H9 (cell line): ENCODE measurements around the gene PRPF18. TPM values are rescaled to one million over a fixed set of nuclear protein-coding genes. Genes with fewer than 3 reads are reported as not detected.

Experiments used
- DNase-seq: peaks from one replicate; pipeline ENCODE4 v3.0.0-alpha.2; 2017
- H2AFZ ChIP-seq: one replicate; pipeline ENCODE4 v1.6.1; 2013; ENCODE audit warnings: mild to moderate bottlenecking, low read length, control low read depth, moderate library complexity
- H2AK5ac ChIP-seq: 2 replicates; pipeline ENCODE4 v1.6.1; 2013; ENCODE audit warnings: low read length, control low read depth, mixed read lengths; ENCODE audit not compliant: insufficient read length
- H2BK120ac ChIP-seq: one replicate; pipeline ENCODE4 v1.6.1; 2013; ENCODE audit warnings: low read depth, mild to moderate bottlenecking, low read length, control low read depth, inconsistent platforms; ENCODE audit not compliant: poor library complexity, severe bottlenecking
- H2BK12ac ChIP-seq: 2 replicates; pipeline ENCODE4 v1.6.1; 2013; ENCODE audit warnings: low read length, control low read depth, mixed read lengths, low read depth; ENCODE audit not compliant: insufficient read length
- H2BK15ac ChIP-seq: 2 replicates; pipeline ENCODE4 v1.6.1; 2013; ENCODE audit warnings: low read depth, low read length, control low read depth
- H2BK20ac ChIP-seq: one replicate; pipeline ENCODE4 v1.6.1; 2013; ENCODE audit warnings: low read depth, mild to moderate bottlenecking, low read length, control low read depth, inconsistent platforms; ENCODE audit not compliant: poor library complexity, severe bottlenecking
- H2BK5ac ChIP-seq: 2 replicates; pipeline ENCODE4 v1.6.1; 2013; ENCODE audit warnings: low read length, control low read depth, mixed read lengths; ENCODE audit not compliant: insufficient read length
- H3K14ac ChIP-seq: 2 replicates; pipeline ENCODE4 v1.6.1; 2013; ENCODE audit warnings: low read length, control low read depth; ENCODE audit not compliant: insufficient read depth
- H3K18ac ChIP-seq: 2 replicates; pipeline ENCODE4 v1.6.1; 2013; ENCODE audit warnings: low read depth, mild to moderate bottlenecking, mixed read lengths, low read length, control low read depth; ENCODE audit not compliant: insufficient read length
- H3K23ac ChIP-seq: 2 replicates; pipeline ENCODE4 v1.6.1; 2013; ENCODE audit warnings: low read length, control low read depth, mixed read lengths, low read depth; ENCODE audit not compliant: insufficient read length
- H3K23me2 ChIP-seq: 2 replicates; pipeline ENCODE4 v1.6.1; 2013; ENCODE audit warnings: low read depth, mild to moderate bottlenecking, mixed read lengths, low read length, control low read depth; ENCODE audit not compliant: insufficient read length, poor library complexity, severe bottlenecking
- H3K27ac ChIP-seq: 2 replicates; pipeline ENCODE4 v1.5.1; 2013; ENCODE audit warnings: low read length, control low read depth, mixed read lengths, low read depth; ENCODE audit not compliant: insufficient read length
- H3K27me3 ChIP-seq: 2 replicates; pipeline ENCODE4 v1.6.1; 2013; ENCODE audit warnings: low read length, control low read depth, inconsistent platforms; ENCODE audit not compliant: insufficient read depth
- H3K4ac ChIP-seq: 2 replicates; pipeline ENCODE4 v1.6.1; 2013; ENCODE audit warnings: low read depth, mild to moderate bottlenecking, control low read depth, inconsistent platforms, low read length, moderate library complexity
- H3K4me1 ChIP-seq: 2 replicates; pipeline ENCODE4 v1.6.1; 2013; ENCODE audit warnings: low read length, control low read depth, inconsistent platforms; ENCODE audit not compliant: insufficient read depth
- H3K4me2 ChIP-seq: 2 replicates; pipeline ENCODE4 v1.6.1; 2013; ENCODE audit warnings: low read length, control low read depth, mixed read lengths; ENCODE audit not compliant: insufficient read length, insufficient read depth
- H3K56ac ChIP-seq: 2 replicates; pipeline ENCODE4 v1.6.1; 2013; ENCODE audit warnings: low read depth, mild to moderate bottlenecking, mixed read lengths, low read length, control low read depth; ENCODE audit not compliant: insufficient read length
- H3K79me1 ChIP-seq: 2 replicates; pipeline ENCODE4 v1.6.1; 2013; ENCODE audit warnings: low read depth, mild to moderate bottlenecking, moderate library complexity, low read length, control low read depth, inconsistent platforms; ENCODE audit not compliant: insufficient read depth, poor library complexity, severe bottlenecking
- H3K79me2 ChIP-seq: 2 replicates; pipeline ENCODE4 v1.6.1; 2013; ENCODE audit warnings: low read length, control low read depth, inconsistent platforms; ENCODE audit not compliant: insufficient read depth
- H3K9ac ChIP-seq: 2 replicates; pipeline ENCODE4 v1.6.1; 2013; ENCODE audit warnings: low read length, control low read depth, mixed read lengths; ENCODE audit not compliant: insufficient read length; ENCODE audit errors: extremely low read depth
- H3K9me3 ChIP-seq: one replicate; pipeline ENCODE4 v1.6.1; 2013; ENCODE audit warnings: low read depth, low read length, inconsistent platforms; ENCODE audit not compliant: control insufficient read depth
- H3T11ph ChIP-seq: one replicate; pipeline ENCODE4 v1.6.1; 2013; ENCODE audit warnings: mild to moderate bottlenecking, low read length, control low read depth, inconsistent platforms
- H4K20me1 ChIP-seq: one replicate; pipeline ENCODE4 v1.6.1; 2013; ENCODE audit not compliant: control insufficient read depth, insufficient read length, insufficient read depth
- H4K5ac ChIP-seq: 2 replicates; pipeline ENCODE4 v1.6.1; 2013; ENCODE audit warnings: low read depth, mild to moderate bottlenecking, mixed read lengths, low read length, control low read depth; ENCODE audit not compliant: insufficient read length
- H4K8ac ChIP-seq: replicated peaks from 2 replicates; pipeline ENCODE4 v1.6.1; 2013; ENCODE audit warnings: low read length, control low read depth, mixed read lengths, low read depth; ENCODE audit not compliant: insufficient read length
- H4K91ac ChIP-seq: 2 replicates; pipeline ENCODE4 v1.6.1; 2013; ENCODE audit warnings: low read depth, mild to moderate bottlenecking, moderate library complexity, mixed read lengths, low read length, control low read depth; ENCODE audit not compliant: insufficient read length
- H3K27ac Mint-ChIP-seq, 3 experiments: 2 replicates in 2 of 3; 3 replicates in 1 of 3; pipeline ENCODE4 v1.8.0; 2020 to 2021; ENCODE audit warnings: mixed read lengths in 3 of 3, mild to moderate bottlenecking in 1 of 3, moderate library complexity in 1 of 3
- H3K27me3 Mint-ChIP-seq: 2 replicates; pipeline ENCODE4 v1.8.0; 2021; ENCODE audit warnings: low read depth, mild to moderate bottlenecking, moderate library complexity, mixed read lengths
- H3K36me3 Mint-ChIP-seq, 3 experiments: 2 replicates in 2 of 3; 3 replicates in 1 of 3; pipeline ENCODE4 v1.8.0; 2020 to 2021; ENCODE audit warnings: low read depth in 3 of 3, mixed read lengths in 3 of 3; ENCODE audit not compliant: insufficient read depth in 1 of 3
- H3K4me1 Mint-ChIP-seq, 2 experiments: 2 replicates each; pipeline ENCODE4 v1.8.0; 2020; ENCODE audit warnings: mixed read lengths in 2 of 2
- H3K4me3 Mint-ChIP-seq, 2 experiments: 2 replicates in 1 of 2; 3 replicates in 1 of 2; pipeline ENCODE4 v1.8.0; 2020 to 2021; ENCODE audit warnings: mild to moderate bottlenecking in 2 of 2, mixed read lengths in 2 of 2, moderate library complexity in 1 of 2
- H3K9me3 Mint-ChIP-seq, 2 experiments: 2 replicates in 1 of 2; 3 replicates in 1 of 2; pipeline ENCODE4 v1.8.0; 2020; ENCODE audit warnings: mild to moderate bottlenecking in 2 of 2, mixed read lengths in 2 of 2, moderate library complexity in 1 of 2
- CTCF ChIP-seq: fragments of 200-600 bp; sonication (generic); conservative IDR thresholded peaks from 3 replicates; pipeline ENCODE4 v1.8.0; 2021; ENCODE audit warnings: antibody characterized with exemption, mild to moderate bottlenecking
- WGBS: extraction: QIAGEN DNeasy Blood & Tissue Kit; methylation state at CpG from one replicate; pipeline ENCODE4 v1.1.7; 2013; ENCODE audit warnings: missing lambda C conversion rate, low lambda C conversion rate, mixed read lengths; ENCODE audit not compliant: insufficient read length; ENCODE audit errors: extremely low coverage; 5-methylcytosine and 5-hydroxymethylcytosine counted together
- total RNA-seq: library from RNA; stranded (reverse); gene quantifications from 2 replicates; pipeline ENCODE4 v1.2.1, GENCODE V29; 2021

Gene PRPF18
- total RNA-seq, 1 experiment from 2014 or later: 17.1 TPM

- no peak overlapping the region for H4K91ac ChIP-seq
Observed at GRCh38 chr10:13637303-13637856, 50.6 kb downstream of the PRPF18 start.

More at GRCh38 chr10:13637303-13637856, 50.6 kb downstream of the PRPF18 start:
- no peak overlapping the region for H2BK15ac ChIP-seq
- H2AFZ ChIP-seq: no peak overlapping the region
- no peaks in the 10 kb centered on the region; the same call in 1 of the 2 replicates for H3K4me1 ChIP-seq
- no peaks in the 10 kb centered on the region for H4K20me1 ChIP-seq
- no CpG with 5 or more reads among the region's 1 CpG for WGBS
- H3K18ac ChIP-seq: no peak overlapping the region
- no peaks in the 10 kb centered on the region for H3K79me2 ChIP-seq
- H3K23ac ChIP-seq: no peak overlapping the region
- no peaks in the 10 kb centered on the region for H3K27me3 ChIP-seq
- H2AK5ac ChIP-seq: no peak overlapping the region
- H3K56ac ChIP-seq: no peak overlapping the region
- H3K14ac ChIP-seq: no peak overlapping the region
- H4K5ac ChIP-seq: no peak overlapping the region
- TF ChIP-seq CTCF: no peak
- no peaks in the 10 kb centered on the region for H3K79me1 ChIP-seq
- H3K27ac ChIP-seq: no peak overlapping the region
- no peak overlapping the region for H2BK120ac ChIP-seq
- Mint-ChIP-seq H3K27me3 (no peaks in the 10 kb centered on the region), H3K4me1 (peaks cover 0 to 5% of the 10 kb centered on the region in 2 experiments; a peak in 2 of 4 replicates), H3K4me3 (no peak overlapping the region), H3K9me3 (peaks cover 10 to 17% of the 10 kb centered on the region in 2 experiments), H3K36me3 (peaks cover 22 to 30% (median 30%) of the 10 kb centered on the region in 3 experiments), H3K27ac (no peak overlapping the region)
- H3K9ac ChIP-seq: no peak overlapping the region
- H3K4me2 ChIP-seq: no peak overlapping the region
- H2BK5ac ChIP-seq: no peak overlapping the region
- no peak overlapping the region for H4K8ac ChIP-seq
- no peaks in the 10 kb centered on the region for H3K23me2 ChIP-seq
- H2BK12ac ChIP-seq: no peak overlapping the region
- H3K4ac ChIP-seq: no peak overlapping the region
- no peak for DNase-seq
- H3K9me3 ChIP-seq: peaks cover 10% of the 10 kb centered on the region
- H3T11ph ChIP-seq: no peak overlapping the region
- H2BK20ac ChIP-seq: no peak overlapping the region
